GM06990 (cell line): Measurements from ENCODE around the gene CACFD1.

ENCODE experiments used
- DNase-seq: peaks from one replicate; pipeline ENCODE4 v3.0.0-alpha.2; 2011; ENCODE audit not compliant: insufficient read length; ENCODE audit errors: extremely low read depth
- H3K27me3 ChIP-seq: replicated peaks from 2 replicates; pipeline ENCODE4 v1.6.0; 2011; ENCODE audit warnings: low read length; ENCODE audit not compliant: control insufficient read depth, insufficient read depth
- H3K36me3 ChIP-seq: 2 replicates; pipeline ENCODE4 v1.5.1; 2011; ENCODE audit warnings: low read length; ENCODE audit not compliant: control insufficient read depth, insufficient read depth
- H3K4me3 ChIP-seq: replicated peaks from 2 replicates; pipeline ENCODE4 v1.5.1; 2011; ENCODE audit warnings: low read depth, mild to moderate bottlenecking, control low read depth, low read length
- CTCF ChIP-seq: IDR thresholded peaks from 2 replicates; pipeline ENCODE4 v1.5.1; 2011; ENCODE audit warnings: low read length, control low read depth, mild to moderate bottlenecking, inconsistent platforms; ENCODE audit not compliant: insufficient read depth, poor library complexity, severe bottlenecking

CACFD1 gene

GRCh38 chr9:133459476-133460404 lies at the start of gene CACFD1:
Gene CACFD1, plus strand, starts transcription at chr9:133459978. Its CDS starts 89 bp downstream, at chr9:133460067.
- Histone ChIP-seq H3K36me3 (no peaks in the 10 kb centered on the region), H3K27me3 (no peaks in the 10 kb centered on the region; the same call in 1 of the 2 replicates), H3K4me3 (peak within 1 kb of the TSS; percentile 66)
- DNase-seq, result peak; percentile 95
- TF ChIP-seq CTCF, result no peak

- Histone ChIP-seq H3K4me3 (no peak overlapping the region), H3K36me3 (peaks cover 31% of the 10 kb centered on the region), H3K27me3 (no peaks in the 10 kb centered on the region)
- DNase-seq, result no peak
- no peak for TF ChIP-seq CTCF
Observed at GRCh38 chr9:133415170-133415569, 44.6 kb upstream of the CACFD1 start.

- peak; percentile 96 for DNase-seq
- peaks cover 18% of the 10 kb centered on the region for H3K36me3 ChIP-seq
Observed at GRCh38 chr9:133417541-133418461, 42.0 kb upstream of the CACFD1 start, which contains the start of gene REXO4. Gene REXO4, minus strand, starts transcription at chr9:133418010. Its CDS starts 166 bp downstream, at chr9:133417844.

GRCh38 chr9:133419005-133419404 lies 40.8 kb upstream of the CACFD1 start:
- Histone ChIP-seq H3K36me3 (peaks cover 13% of the 10 kb centered on the region), H3K27me3 (no peaks in the 10 kb centered on the region), H3K4me3 (peak overlapping the region; percentile 70)
- TF ChIP-seq CTCF, result no peak
- DNase-seq, result no peak

More at GRCh38 chr9:133417541-133418461, 42.0 kb upstream of the CACFD1 start, which contains the start of gene REXO4:
- Histone ChIP-seq H3K4me3 (peak within 1 kb of the TSS; percentile 70), H3K27me3 (no peaks in the 10 kb centered on the region)
- TF ChIP-seq CTCF, result no peak

GRCh38 chr9:133420392-133420827 lies 39.4 kb upstream of the CACFD1 start:
- DNase-seq, result peak; percentile 68
- Histone ChIP-seq H3K27me3 (no peaks in the 10 kb centered on the region), H3K4me3 (no peak overlapping the region), H3K36me3 (peaks cover 2% of the 10 kb centered on the region; the same call in 1 of the 2 replicates)
- TF ChIP-seq CTCF, result no peak
